Kidney (tissue), 14 donors: ENCODE data around the gene FSD2. TPM values are rescaled to one million over a fixed set of nuclear protein-coding genes. Genes with fewer than 3 reads are reported as not detected.
A peak's percentile ranks its signal among the peaks of the same experiment; 100 is the strongest.

Experiments used
- DNase-seq, 5 donors: peaks; one replicate each; pipeline ENCODE4 v3.0.0-alpha.2; 2013 to 2020
- FAIRE-seq: peaks from 2 replicates; lab custom pipeline; 2012; peaks lifted over from hg19 to GRCh38; lab: Jason Lieb, UNC
- H3K27ac ChIP-seq, 2 donors: one replicate each; pipeline ENCODE4 v1.7.0; 2013; ENCODE audit warnings: low read depth in 2 of 2, low read length in 2 of 2, inconsistent platforms in 1 of 2
- H3K27me3 ChIP-seq: one replicate; pipeline ENCODE4 v1.7.1; 2013; ENCODE audit warnings: low read length, inconsistent platforms; ENCODE audit not compliant: control insufficient read depth, insufficient read depth
- H3K36me3 ChIP-seq, 3 donors: one replicate each; pipeline versions ENCODE4 v1.7.0 to v1.7.1; 2013; ENCODE audit warnings: low read length in 3 of 3, control low read depth in 1 of 3, inconsistent platforms in 1 of 3; ENCODE audit not compliant: insufficient read depth in 3 of 3, control insufficient read depth in 2 of 3
- H3K4me1 ChIP-seq, 3 donors: one replicate each; pipeline versions ENCODE4 v1.7.0 to v1.7.1; 2013; ENCODE audit warnings: low read length in 3 of 3, inconsistent platforms in 1 of 3, low read depth in 1 of 3; ENCODE audit not compliant: control insufficient read depth in 2 of 3, insufficient read depth in 2 of 3
- H3K4me3 ChIP-seq, 3 donors: one replicate each; pipeline versions ENCODE4 v1.7.0 to v1.8.1; 2013; ENCODE audit warnings: low read length in 3 of 3, control low read depth in 1 of 3, inconsistent platforms in 1 of 3
- H3K9ac ChIP-seq, 3 donors: one replicate each; pipeline versions ENCODE4 v1.7.0 to v1.7.1; 2013; ENCODE audit warnings: low read length in 3 of 3, control low read depth in 1 of 3, inconsistent platforms in 1 of 3
- H3K9me3 ChIP-seq, 3 donors: one replicate each; pipeline versions ENCODE4 v1.7.0 to v1.7.1; 2013; ENCODE audit warnings: low read length in 3 of 3, control low read depth in 1 of 3, inconsistent platforms in 1 of 3; ENCODE audit not compliant: control insufficient read depth in 2 of 3, insufficient read depth in 1 of 3
- intact Hi-C: fragments of 100-400 bp; cut with DNase I; formaldehyde crosslinking; loops from one replicate; pipeline ENCODE4 v1.11.1; 2022
- polyA plus RNA-seq: library from polyadenylated mRNA; stranded (reverse); fragments of 350-450 nt; fragmentation: Illumina TruSeq; extraction: RNeasy Lipid Tissue Mini Kit (QIAGEN cat#74804); gene quantifications from one replicate; pipeline ENCODE4 v1.2.3, GENCODE V29; 2014; ENCODE audit warnings: low read depth, low replicate concordance; ENCODE audit not compliant: insufficient read depth
- total RNA-seq: library from RNA; stranded (reverse); fragmentation: NEBNext Ultra II Directional; extraction: Animal tissue kit (Norgen Biotek cat#: 25700); gene quantifications from one replicate; pipeline ENCODE4 v1.2.1, GENCODE V29; 2021
- TF ChIP-seq, protein P1 (sequence below): IDR thresholded peaks from 3 replicates; pipeline ENCODE4 v1.5.1; 2012; ENCODE audit warnings: mild to moderate bottlenecking, moderate library complexity, borderline replicate concordance; ENCODE audit not compliant: insufficient read depth; ENCODE audit errors: extremely low read depth
- donor health status: control.
- donor health status: control.
- donor health status: control.
- donor health status: control.
- donor health status: control.
- donor health status: DM: yes; HTN: yes; CAD: no.
- donor health status: Normal renal cell carcinoma (clear cell type).

FSD2 gene
- total and polyA plus RNA-seq, 2 donors from 2014 or later: not detected

DNA sequence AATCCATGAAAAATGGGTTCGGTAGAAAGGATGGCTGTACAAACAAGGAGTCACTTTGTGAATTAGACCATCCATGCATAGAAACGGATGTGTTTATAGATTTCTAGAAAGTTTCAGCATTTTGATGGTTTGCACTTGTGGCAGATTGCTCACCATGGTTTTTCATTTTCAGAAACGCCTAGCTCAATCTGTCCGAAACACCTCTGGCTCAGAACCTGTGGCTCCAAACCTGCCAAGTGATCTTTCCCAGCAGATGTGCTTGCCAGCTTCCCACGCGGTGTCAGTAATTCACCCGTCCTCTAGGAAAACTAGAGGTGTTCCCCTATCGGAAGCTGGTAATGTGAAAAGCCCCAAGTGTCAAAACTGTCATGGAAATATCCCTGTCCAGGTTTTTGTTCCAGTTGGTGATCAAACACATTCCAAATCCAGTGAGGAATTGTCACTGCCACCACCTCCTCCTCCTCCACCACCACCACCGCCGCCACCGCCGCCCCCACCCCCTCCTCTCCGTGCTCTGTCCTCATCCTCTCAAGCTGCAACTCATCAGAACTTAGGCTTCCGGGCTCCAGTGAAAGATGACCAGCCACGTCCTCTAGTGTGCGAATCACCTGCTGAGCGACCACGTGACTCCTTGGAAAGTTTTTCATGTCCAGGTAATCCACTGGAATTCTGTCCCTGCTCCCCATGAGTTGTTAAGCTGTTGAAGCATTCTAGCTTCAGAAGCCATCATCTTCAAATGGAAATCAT is 24.7 kb upstream of the FSD2 start:
- H3K4me1 ChIP-seq: no peaks in the 10 kb centered on the region
- H3K36me3 ChIP-seq: peaks cover 9 to 60% (median 50%) of the 10 kb centered on the region in 3 donors
- no peak overlapping the region for H3K9ac ChIP-seq
- FAIRE-seq: no peak
- H3K27me3 ChIP-seq: no peaks in the 10 kb centered on the region
- H3K9me3 ChIP-seq: no peaks in the 10 kb centered on the region
- TF ChIP-seq, protein P1, sequence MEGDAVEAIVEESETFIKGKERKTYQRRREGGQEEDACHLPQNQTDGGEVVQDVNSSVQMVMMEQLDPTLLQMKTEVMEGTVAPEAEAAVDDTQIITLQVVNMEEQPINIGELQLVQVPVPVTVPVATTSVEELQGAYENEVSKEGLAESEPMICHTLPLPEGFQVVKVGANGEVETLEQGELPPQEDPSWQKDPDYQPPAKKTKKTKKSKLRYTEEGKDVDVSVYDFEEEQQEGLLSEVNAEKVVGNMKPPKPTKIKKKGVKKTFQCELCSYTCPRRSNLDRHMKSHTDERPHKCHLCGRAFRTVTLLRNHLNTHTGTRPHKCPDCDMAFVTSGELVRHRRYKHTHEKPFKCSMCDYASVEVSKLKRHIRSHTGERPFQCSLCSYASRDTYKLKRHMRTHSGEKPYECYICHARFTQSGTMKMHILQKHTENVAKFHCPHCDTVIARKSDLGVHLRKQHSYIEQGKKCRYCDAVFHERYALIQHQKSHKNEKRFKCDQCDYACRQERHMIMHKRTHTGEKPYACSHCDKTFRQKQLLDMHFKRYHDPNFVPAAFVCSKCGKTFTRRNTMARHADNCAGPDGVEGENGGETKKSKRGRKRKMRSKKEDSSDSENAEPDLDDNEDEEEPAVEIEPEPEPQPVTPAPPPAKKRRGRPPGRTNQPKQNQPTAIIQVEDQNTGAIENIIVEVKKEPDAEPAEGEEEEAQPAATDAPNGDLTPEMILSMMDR: no peak
- H3K27ac ChIP-seq: no peak overlapping the region
- H3K4me3 ChIP-seq: no peak overlapping the region
- intact Hi-C loops: no loop called here
- peak in 2 of 5 donors; percentile 22 to 46 for DNase-seq

GRCh38 chr15:82829234-82829633 is 23.4 kb upstream of the FSD2 start:
- no peak for FAIRE-seq

DNA sequence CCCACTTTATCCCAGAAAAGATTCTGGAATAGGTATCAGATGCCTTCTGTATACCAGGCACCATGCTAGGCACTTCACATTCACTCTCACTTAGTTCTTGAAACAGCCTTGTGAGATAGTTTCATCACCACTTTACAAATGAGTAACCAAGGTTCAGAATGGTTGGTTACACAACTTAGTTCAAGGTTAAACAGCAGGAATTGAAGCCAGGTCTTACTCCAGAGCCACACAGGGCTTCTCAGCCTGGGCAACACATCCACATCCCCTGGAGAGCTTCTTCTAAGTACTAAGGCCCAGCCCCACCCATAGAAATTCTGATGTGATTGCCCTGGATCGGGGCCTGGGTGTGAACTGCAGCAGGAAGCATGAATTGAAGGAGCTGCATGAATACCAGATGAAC is 22.2 kb upstream of the FSD2 start:
- Histone ChIP-seq H3K4me1 (no peaks in the 10 kb centered on the region), H3K27ac (no peak overlapping the region), H3K27me3 (no peaks in the 10 kb centered on the region), H3K4me3 (no peak overlapping the region), H3K9ac (no peak overlapping the region), H3K36me3 (peaks cover 9 to 63% (median 40%) of the 10 kb centered on the region in 3 donors), H3K9me3 (no peaks in the 10 kb centered on the region)
- intact Hi-C loops: no loop called here
- TF ChIP-seq, protein P1: no peak
- DNase-seq (no peak), FAIRE-seq (no peak)

More at GRCh38 chr15:82829234-82829633, 23.4 kb upstream of the FSD2 start:
- H3K27me3 ChIP-seq: no peaks in the 10 kb centered on the region
- peaks cover 9 to 65% (median 44%) of the 10 kb centered on the region in 3 donors for H3K36me3 ChIP-seq
- no peak for DNase-seq
- TF ChIP-seq, protein P1: no peak
- H3K27ac ChIP-seq: no peak overlapping the region
- H3K4me1 ChIP-seq: no peaks in the 10 kb centered on the region
- no peaks in the 10 kb centered on the region for H3K9me3 ChIP-seq
- no peak overlapping the region for H3K4me3 ChIP-seq
- no peak overlapping the region for H3K9ac ChIP-seq
- intact Hi-C loops: no loop called here
